ENCODE results near the gene ACSL3.
A peak's percentile ranks its signal among the peaks of the same experiment; 100 is the strongest.
"Not testable (repeated sequence)": the region's sequence is repeated elsewhere in the genome, so short reads cannot be mapped to it uniquely, and the experiment has no call there.

ACSL3 gene

DNA sequence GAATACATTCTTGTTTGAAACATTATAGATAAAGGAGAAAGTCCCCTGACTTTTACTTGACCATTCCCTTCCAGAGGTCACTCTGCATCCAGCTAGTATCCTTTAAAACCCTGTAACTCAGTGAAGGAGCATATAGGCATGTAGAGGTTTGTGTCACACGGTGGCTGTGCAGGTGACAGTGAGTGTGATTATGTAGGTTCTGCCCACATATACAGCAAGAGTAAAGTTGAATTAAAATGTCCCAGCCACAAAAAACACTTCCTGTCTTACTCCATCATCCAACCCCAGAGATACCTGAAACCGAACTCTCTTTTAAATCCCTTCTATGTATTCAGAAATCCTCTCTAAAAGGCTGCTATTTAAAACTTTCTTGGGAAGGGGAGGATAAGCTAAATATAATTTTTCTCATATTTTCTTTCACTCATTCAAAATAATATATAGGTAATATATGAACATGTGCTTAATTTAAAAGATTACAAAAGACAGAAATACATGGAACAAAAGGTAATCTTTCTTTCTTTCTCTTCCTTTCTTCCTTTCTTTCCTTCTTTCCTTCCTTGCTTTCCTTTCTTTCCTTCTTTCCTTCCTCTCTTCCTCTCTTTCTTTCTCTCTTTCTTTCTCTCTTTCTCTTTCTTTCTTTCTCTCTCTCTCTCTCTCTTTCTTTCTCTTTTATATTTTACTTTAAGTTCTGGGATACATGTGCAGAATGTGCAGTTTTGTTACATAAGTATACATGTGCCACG lies 20.6 kb upstream of the ACSL3 start:
- Mint-ChIP-seq H3K27ac (no peak overlapping the region), H3K36me3 (ENCODE audit: low read depth) (no peaks in the 10 kb centered on the region), H3K9me3 (no peaks in the 10 kb centered on the region), H3K4me1 (ENCODE audit: low read depth) (peaks cover 14% of the 10 kb centered on the region), H3K27me3 (ENCODE audit: low read depth) (peaks cover 16% of the 10 kb centered on the region), H3K4me3 (no peak overlapping the region)

DNA sequence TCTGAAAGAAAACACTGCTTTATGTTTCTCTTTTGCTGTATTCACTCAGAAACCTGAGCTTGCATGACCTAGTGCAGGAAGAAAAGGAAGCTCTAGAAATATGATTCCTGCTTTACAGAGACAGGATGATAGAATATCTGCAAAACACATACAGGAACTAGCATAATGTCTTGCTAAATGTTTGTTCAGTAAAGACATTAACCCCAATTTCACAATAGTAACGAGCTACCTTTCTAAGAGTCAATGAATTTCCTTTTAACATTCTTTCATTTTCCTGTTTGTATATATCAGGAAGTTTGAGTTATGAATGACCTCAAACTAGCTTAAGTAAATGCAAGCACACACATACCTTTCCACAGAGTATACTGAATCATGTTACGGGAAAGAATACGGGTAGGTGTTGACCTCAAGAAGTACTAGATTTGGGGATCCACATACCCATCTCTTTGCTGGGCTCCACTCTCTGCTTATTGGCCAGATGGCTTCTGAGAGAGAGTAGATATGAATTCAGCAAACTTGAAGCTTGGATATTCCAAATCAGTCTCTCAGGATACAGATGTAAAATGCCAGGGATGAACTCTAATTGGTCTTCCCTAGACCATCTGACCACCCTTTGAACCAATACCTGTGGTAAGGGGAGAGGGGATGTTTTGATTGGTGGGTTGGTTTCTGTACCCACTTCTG lies 18.2 kb upstream of the ACSL3 start:
- Mint-ChIP-seq H3K36me3 (ENCODE audit: low read depth) (no peaks in the 10 kb centered on the region), H3K27me3 (ENCODE audit: low read depth) (peaks cover 10% of the 10 kb centered on the region), H3K4me1 (ENCODE audit: low read depth) (peaks cover 12% of the 10 kb centered on the region), H3K9me3 (no peaks in the 10 kb centered on the region), H3K4me3 (no peak overlapping the region), H3K27ac (no peak overlapping the region)

DNA sequence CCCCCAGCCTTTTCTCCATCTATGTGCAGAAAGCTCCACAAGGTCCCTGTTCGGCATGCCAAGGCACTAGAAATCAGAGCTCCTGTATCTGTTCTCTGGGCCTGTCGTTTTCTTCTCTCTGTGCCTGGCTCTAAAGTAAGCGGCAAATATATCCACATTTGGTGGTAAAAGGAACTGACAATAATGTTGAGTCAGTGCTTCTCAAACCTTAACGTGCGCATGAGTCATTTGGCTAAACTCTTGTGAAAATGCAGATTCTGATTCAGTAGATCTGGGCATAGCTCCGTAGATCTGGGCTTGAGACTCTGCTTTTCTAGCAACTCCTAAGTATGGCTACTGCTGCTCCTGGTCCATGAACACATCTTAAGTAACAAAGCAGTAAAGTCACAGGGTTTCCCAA lies 16.5 kb upstream of the ACSL3 start:
- Mint-ChIP-seq H3K27ac (no peak overlapping the region), H3K9me3 (no peaks in the 10 kb centered on the region), H3K4me3 (no peak overlapping the region), H3K36me3 (ENCODE audit: low read depth) (no peaks in the 10 kb centered on the region), H3K4me1 (ENCODE audit: low read depth) (peaks cover 12% of the 10 kb centered on the region), H3K27me3 (ENCODE audit: low read depth) (peaks cover 9% of the 10 kb centered on the region)

DNA sequence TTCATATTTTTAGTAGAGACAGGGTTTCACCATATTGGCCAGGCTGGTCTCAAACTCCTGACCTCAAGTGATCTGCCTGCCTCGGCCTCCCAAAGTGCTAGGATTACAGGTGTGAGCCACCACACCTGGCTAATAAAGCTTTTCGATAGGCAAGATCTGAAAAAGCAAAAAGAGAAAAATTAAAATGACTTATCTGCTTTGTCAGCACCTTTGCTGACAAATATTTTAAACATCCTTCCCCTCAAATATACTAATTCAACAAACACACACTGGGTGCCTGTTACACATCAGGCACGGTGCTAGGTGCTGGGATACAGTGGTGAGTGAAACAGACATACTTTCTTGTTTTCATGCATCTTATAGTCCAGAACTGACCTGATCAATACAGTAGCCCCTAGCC lies 15.5 kb upstream of the ACSL3 start:
- H3K27ac Mint-ChIP-seq; H3K9me3 Mint-ChIP-seq; H3K36me3 Mint-ChIP-seq (ENCODE audit: low read depth); H3K4me1 Mint-ChIP-seq (ENCODE audit: low read depth); H3K4me3 Mint-ChIP-seq; H3K27me3 Mint-ChIP-seq (ENCODE audit: low read depth): not testable (repeated sequence)

DNA sequence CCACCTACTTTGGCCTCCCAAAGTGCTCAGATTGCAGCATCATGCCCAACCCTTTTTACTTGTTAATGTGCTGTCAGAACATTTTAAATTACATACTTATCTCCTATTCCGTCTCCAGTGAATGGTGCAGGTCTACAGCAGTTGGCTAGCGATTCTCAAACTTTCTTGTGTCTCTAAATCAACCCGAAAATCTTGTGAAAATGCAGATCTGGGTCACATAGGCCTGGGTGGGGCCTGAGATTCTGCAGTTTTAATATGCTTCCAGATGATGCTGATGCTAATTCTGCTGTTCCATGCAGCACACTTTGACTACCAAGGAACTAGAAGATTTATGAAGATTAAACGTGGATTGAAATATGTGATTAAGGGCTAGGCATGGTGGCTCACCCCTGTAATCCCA lies 14.8 kb upstream of the ACSL3 start:
- H3K27me3 Mint-ChIP-seq (ENCODE audit: low read depth), result peaks cover 2% of the 10 kb centered on the region
- peaks cover 5% of the 10 kb centered on the region for H3K4me1 Mint-ChIP-seq (ENCODE audit: low read depth)

DNA sequence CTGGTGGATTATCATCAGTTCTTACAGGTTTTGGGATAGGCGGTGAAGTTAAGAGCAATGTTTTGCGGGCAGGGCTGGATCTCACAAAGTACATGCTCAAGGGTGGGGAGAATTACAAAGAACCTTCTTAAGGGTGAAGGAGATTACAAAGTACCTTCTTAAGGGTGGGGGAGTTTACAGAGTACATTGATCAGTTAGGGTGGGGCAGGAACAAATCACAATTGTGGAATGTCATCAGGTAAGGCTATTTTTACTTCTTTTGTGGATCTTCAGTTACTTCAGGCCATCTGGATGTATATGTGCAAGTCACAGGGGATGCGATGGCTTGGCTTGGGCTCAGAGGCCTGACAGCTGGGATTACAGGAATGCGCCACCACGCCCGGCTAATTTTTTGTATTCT lies 12.8 kb upstream of the ACSL3 start:
- H3K4me3 Mint-ChIP-seq; H3K27ac Mint-ChIP-seq; H3K36me3 Mint-ChIP-seq (ENCODE audit: low read depth); H3K4me1 Mint-ChIP-seq (ENCODE audit: low read depth); H3K9me3 Mint-ChIP-seq: not testable (repeated sequence)
- peaks cover 12% of the 10 kb centered on the region for H3K27me3 Mint-ChIP-seq (ENCODE audit: low read depth)

More for the DNA sequence above, 14.8 kb upstream of the ACSL3 start:
- Mint-ChIP-seq H3K36me3 (ENCODE audit: low read depth) (no peaks in the 10 kb centered on the region), H3K9me3 (no peaks in the 10 kb centered on the region), H3K4me3 (no peak overlapping the region), H3K27ac (no peak overlapping the region)

DNA sequence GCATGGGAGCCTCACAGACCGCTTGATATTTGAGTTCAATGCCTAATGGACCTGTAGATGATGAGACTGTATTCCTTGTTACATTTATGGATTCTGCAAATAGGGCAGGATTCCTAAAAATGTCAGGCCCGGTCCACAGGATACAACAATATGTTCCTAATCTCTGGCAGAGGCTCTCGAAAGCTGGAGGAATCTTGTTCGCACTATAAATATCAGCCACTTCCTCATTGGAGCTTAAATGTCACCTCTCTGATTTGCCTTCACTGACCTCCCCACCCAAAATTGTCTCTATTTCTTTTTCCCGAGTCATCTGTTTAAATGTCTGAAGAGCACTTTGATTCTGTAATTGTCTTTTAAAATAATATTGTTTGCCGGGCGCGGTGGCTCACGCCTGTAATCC lies 12.0 kb upstream of the ACSL3 start:
- Mint-ChIP-seq H3K4me3 (no peak overlapping the region), H3K9me3 (no peaks in the 10 kb centered on the region), H3K27me3 (ENCODE audit: low read depth) (peaks cover 12% of the 10 kb centered on the region), H3K36me3 (ENCODE audit: low read depth) (no peaks in the 10 kb centered on the region), H3K4me1 (ENCODE audit: low read depth) (no peaks in the 10 kb centered on the region), H3K27ac (no peak overlapping the region)

DNA sequence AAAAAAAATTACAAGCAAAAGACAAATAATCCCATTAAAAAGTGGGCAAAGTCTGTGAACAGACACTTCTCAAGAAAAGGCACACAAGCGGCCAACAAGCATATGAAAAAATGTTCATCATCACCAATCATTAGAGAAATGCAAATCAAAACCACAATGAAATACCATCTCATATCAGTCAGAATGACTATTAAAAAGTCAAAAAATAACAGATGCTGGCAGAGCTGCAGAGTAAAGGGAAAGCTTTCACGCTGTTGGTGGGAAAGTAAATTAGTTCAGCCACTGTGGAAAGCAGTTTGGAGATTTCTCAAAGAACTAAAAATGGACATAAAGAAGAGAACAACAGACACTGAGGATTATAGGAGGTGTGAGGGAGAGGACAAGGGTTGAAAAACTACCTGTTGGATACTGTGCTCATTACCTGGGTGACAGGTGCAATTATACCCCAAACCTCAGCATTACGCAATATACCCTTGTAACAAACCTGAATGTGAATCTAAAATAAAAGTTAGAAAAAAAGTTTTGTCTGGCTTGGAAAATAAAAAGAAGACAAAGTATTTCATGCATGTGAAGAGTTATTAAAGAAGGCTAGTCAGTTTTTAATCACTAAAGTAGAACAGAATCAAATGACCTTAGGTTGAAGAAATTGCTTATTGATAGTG lies 8.7 kb upstream of the ACSL3 start:
- Mint-ChIP-seq H3K4me1 (ENCODE audit: low read depth) (no peaks in the 10 kb centered on the region), H3K27me3 (ENCODE audit: low read depth) (peaks cover 17% of the 10 kb centered on the region), H3K36me3 (ENCODE audit: low read depth) (no peaks in the 10 kb centered on the region), H3K9me3 (no peaks in the 10 kb centered on the region), H3K4me3 (no peak overlapping the region), H3K27ac (no peak overlapping the region)

DNA sequence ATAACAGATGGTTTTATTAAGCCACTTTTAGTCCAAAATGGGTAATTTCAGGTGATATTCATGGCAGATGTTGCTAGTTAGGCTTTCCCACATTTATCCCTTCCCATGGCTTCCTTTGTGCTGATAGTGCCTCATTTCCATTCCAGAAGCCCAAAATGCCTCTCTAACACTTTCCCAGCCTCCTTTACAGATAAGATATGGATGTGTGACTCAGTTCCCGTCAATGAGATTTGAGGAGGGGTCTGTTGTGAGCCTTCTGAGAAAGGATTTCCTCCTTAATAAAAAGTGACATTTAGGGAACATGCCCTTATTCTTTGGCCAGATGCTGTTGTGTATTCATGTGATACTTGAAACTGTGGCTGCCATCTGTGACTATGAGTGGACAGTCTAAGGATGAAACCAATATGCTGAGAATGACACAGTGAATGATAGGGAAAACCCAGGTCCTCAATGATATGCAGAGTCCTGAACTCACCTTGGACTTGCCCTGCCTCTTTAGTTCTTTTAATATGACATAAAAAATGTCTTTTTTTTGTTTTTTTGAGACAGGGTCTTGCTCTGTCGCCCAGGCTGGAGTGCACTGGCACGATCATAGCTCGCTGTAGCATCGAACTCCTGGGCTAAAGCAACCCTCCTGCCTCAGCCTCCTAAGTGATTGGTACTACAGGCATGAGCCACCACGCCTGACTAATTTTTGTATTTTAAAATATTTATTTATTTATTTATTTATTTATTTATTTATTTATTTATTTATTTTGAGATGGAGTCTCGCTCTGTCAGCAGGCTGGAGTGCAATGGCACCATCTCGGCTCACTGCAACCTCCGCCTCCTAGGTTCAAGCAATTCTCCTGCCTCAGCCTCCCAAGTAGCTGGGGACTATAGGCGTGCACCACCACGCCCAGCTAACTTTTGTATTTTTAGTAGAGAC lies 5.8 kb upstream of the ACSL3 start:
- Mint-ChIP-seq H3K4me1 (ENCODE audit: low read depth) (no peaks in the 10 kb centered on the region), H3K36me3 (ENCODE audit: low read depth) (no peaks in the 10 kb centered on the region), H3K9me3 (no peaks in the 10 kb centered on the region), H3K27me3 (ENCODE audit: low read depth) (peaks cover 28% of the 10 kb centered on the region), H3K27ac (no peak overlapping the region), H3K4me3 (no peak overlapping the region)

DNA sequence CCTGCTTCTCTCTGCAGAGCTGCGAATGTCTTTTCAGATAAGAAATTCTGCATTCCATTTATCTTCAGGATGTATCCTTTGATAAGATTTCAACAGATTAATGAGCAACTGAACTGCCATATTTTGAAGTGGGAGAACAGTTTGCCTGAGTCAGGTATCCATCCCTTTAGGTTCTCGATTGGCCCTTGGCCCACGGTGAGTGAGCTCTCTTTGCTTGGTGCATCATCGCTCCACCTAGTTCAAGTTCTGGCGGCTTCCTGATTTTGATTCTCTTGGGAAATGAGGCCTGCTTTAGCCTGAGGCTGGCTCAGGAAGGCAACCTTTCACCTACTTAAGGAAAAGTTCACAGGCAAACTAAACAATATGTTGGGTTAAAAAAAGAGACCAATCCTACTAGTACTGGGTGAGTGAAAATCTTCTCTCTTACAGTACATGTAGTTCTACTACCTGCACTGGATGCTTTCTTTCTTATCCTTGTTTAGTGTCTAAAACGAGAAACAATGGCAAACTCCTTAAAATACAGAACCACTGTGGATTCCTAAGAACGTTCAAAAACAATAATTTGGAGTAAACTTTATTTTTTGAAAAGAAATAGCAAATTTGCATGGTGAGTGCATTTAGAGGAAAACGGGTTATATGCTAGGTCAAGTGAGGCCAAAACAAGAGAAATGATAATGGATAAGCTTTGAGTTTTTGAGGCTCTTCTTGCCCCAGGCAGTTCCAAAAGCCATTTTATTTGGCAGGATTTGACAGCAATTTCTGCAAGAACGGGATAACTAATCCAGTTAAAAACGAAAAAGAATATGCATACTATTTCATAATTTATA lies 837 bp upstream of the ACSL3 start:
- peak overlapping the region; percentile 42 for H3K27ac Mint-ChIP-seq
- peaks cover 16% of the 10 kb centered on the region for H3K27me3 Mint-ChIP-seq (ENCODE audit: low read depth)
- H3K9me3 Mint-ChIP-seq, result no peaks in the 10 kb centered on the region
- H3K36me3 Mint-ChIP-seq (ENCODE audit: low read depth), result no peaks in the 10 kb centered on the region
- no peaks in the 10 kb centered on the region for H3K4me1 Mint-ChIP-seq (ENCODE audit: low read depth)
- peak overlapping the region; percentile 57 for H3K4me3 Mint-ChIP-seq

DNA sequence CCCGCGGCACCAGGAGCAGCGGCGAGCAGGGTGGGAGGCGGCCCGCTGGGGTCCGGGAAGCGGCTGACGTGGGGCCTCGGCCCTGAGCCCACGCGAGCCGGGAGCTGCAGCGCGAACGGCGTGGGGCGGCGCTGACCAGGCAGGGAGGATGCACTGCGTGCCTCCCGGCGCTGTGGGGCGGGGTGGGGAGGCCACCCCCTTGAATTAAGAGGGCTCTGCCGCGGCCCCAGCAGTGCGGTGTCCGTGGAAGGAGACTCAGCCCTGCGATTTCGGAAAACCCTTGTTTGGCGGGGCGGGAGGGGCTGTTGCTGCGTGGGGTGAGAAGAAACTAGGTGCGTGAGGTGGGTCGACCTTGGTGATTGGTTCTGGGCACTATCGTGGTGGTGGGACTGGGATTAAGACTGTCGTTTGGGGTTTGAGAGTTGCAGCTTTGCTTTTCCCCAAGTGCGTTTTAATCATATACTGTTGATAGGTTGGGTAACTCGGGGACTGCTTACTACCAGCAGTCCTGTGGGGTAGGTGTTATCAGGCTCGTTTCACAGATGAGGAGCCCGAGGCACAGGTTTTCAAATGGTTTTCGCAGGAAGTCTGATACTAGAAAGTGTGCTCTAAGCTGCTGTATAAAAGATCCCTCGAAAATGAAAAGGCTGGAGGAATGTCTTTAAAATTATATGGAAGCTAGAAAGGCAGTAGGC lies 722 bp downstream of the ACSL3 start:
- H3K4me3 Mint-ChIP-seq, result no peak overlapping the region
- H3K27ac Mint-ChIP-seq, result peak overlapping the region; percentile 90
- peaks cover 16% of the 10 kb centered on the region for H3K27me3 Mint-ChIP-seq (ENCODE audit: low read depth)
- no peaks in the 10 kb centered on the region for H3K9me3 Mint-ChIP-seq
- peaks cover 7% of the 10 kb centered on the region for H3K4me1 Mint-ChIP-seq (ENCODE audit: low read depth)
- H3K36me3 Mint-ChIP-seq (ENCODE audit: low read depth), result no peaks in the 10 kb centered on the region

DNA sequence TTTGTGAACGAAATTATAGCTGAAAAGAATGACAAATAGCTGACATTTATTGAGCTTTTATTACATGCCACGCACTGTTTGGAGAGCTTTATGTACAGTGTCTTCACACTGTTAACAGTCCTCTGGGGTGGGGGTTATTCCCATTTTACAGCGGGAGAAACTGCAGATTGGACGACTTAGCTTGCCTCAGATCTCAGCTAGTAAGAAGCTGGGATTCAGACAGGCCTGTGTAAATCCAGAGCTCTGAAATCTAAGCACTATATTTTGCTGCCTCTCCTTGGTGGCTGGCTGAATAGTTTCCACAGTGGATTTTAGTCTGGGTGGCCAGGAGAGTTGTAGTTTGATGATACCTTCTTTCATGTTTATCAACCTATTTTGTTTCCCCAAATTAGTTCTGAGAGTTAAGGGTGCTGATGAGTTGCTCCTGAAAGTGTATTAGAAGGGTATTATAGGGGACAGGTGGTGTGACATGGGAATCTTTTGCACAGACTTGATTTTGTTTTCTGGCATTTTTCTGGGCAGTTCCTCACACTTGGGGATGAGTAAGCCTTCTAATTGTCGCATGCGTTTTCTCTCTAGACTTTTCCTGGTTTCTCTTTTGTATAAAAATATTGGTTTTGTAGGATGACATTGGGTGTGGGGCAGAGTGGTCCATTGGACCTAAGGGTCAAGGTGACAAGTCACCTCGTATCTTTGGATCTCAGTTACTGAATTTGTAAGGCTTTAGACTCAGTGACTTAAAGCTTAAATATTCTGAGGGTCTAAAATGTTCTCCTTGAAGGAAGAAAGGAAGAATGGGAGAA lies 1.5 kb downstream of the ACSL3 start:
- H3K36me3 Mint-ChIP-seq (ENCODE audit: low read depth), result no peaks in the 10 kb centered on the region
- H3K4me1 Mint-ChIP-seq (ENCODE audit: low read depth), result peaks cover 7% of the 10 kb centered on the region
- H3K4me3 Mint-ChIP-seq, result no peak overlapping the region
- H3K27ac Mint-ChIP-seq, result peak overlapping the region; percentile 90
- no peaks in the 10 kb centered on the region for H3K9me3 Mint-ChIP-seq
- peaks cover 9% of the 10 kb centered on the region for H3K27me3 Mint-ChIP-seq (ENCODE audit: low read depth)
